GM23338 (cell line): ENCODE measurements around the gene HERC2. TPM values are rescaled to one million over a fixed set of nuclear protein-coding genes. Genes with fewer than 3 reads are reported as not detected.

ENCODE experiments used
- ATAC-seq: fragments of 200-7000 bp; cut with Tn5 transposase; 3 replicates; pipeline ENCODE4 v1.9.1; 2020
- DNase-seq: peaks from one replicate; pipeline ENCODE4 v3.0.0-alpha.2; 2015; ENCODE audit warnings: low spot score
- H2AFZ ChIP-seq: fragments of 200-600 bp; sonication (generic); 2 replicates; pipeline ENCODE4 v1.8.0; 2016; ENCODE audit warnings: antibody characterized with exemption, mild to moderate bottlenecking, moderate library complexity
- H3F3A ChIP-seq: fragments of 200-600 bp; sonication (generic); replicated peaks from 2 replicates; pipeline ENCODE4 v1.8.0; 2017; ENCODE audit warnings: antibody characterized with exemption, mixed run types, low read depth
- H3K27ac ChIP-seq: fragments of 200-600 bp; sonication (generic); 2 replicates; pipeline ENCODE4 v1.6.1; 2016; ENCODE audit warnings: low read depth
- H3K27me3 ChIP-seq: fragments of 200-600 bp; sonication (generic); 2 replicates; pipeline ENCODE4 v1.8.0; 2016; ENCODE audit warnings: mild to moderate bottlenecking, mixed run types, moderate library complexity; ENCODE audit not compliant: insufficient read depth
- H3K36me3 ChIP-seq: fragments of 200-600 bp; sonication (generic); 2 replicates; pipeline ENCODE4 v1.8.0; 2016; ENCODE audit warnings: mild to moderate bottlenecking; ENCODE audit not compliant: insufficient read depth
- H3K4me1 ChIP-seq: fragments of 200-600 bp; sonication (generic); 2 replicates; pipeline ENCODE4 v1.8.0; 2016; ENCODE audit warnings: mild to moderate bottlenecking, moderate library complexity; ENCODE audit not compliant: insufficient read depth
- H3K4me2 ChIP-seq: fragments of 200-600 bp; sonication (generic); 2 replicates; pipeline ENCODE4 v1.7.1; 2017; ENCODE audit warnings: mixed run types
- H3K4me3 ChIP-seq: fragments of 200-600 bp; sonication (generic); 2 replicates; pipeline ENCODE4 v1.6.1; 2016; ENCODE audit warnings: mixed run types
- H3K79me2 ChIP-seq: fragments of 200-600 bp; sonication (generic); replicated peaks from 2 replicates; pipeline ENCODE4 v1.8.0; 2017; ENCODE audit warnings: mild to moderate bottlenecking; ENCODE audit not compliant: insufficient read depth
- H3K9me2 ChIP-seq: fragments of 200-600 bp; sonication (generic); 2 replicates; pipeline ENCODE4 v1.8.0; 2017; ENCODE audit not compliant: insufficient read depth
- H4K20me1 ChIP-seq: fragments of 200-600 bp; sonication (generic); replicated peaks from 2 replicates; pipeline ENCODE4 v1.8.0; 2017; ENCODE audit warnings: mild to moderate bottlenecking; ENCODE audit not compliant: insufficient read depth
- H3K27ac Mint-ChIP-seq: 2 replicates; pipeline ENCODE4 v1.8.0; 2020; ENCODE audit warnings: inconsistent platforms, mild to moderate bottlenecking, moderate library complexity, mixed read lengths
- H3K27me3 Mint-ChIP-seq: 3 replicates; pipeline ENCODE4 v1.8.0; 2022; ENCODE audit warnings: low read depth, mild to moderate bottlenecking, moderate library complexity, mixed read lengths, inconsistent platforms; ENCODE audit not compliant: insufficient read depth, poor library complexity
- H3K36me3 Mint-ChIP-seq: 3 replicates; pipeline ENCODE4 v1.8.0; 2021; ENCODE audit warnings: low read depth, mild to moderate bottlenecking, inconsistent platforms, moderate library complexity, mixed read lengths
- H3K4me1 Mint-ChIP-seq: 3 replicates; pipeline ENCODE4 v1.8.0; 2020; ENCODE audit warnings: mild to moderate bottlenecking, inconsistent platforms, mixed read lengths
- H3K4me3 Mint-ChIP-seq: 3 replicates; pipeline ENCODE4 v1.8.0; 2021; ENCODE audit warnings: moderate library complexity, mild to moderate bottlenecking, inconsistent platforms, mixed read lengths
- H3K9me3 Mint-ChIP-seq: 3 replicates; pipeline ENCODE4 v1.8.0; 2020; ENCODE audit warnings: moderate library complexity, mild to moderate bottlenecking, inconsistent platforms, mixed read lengths
- CREB1 ChIP-seq: fragments of 250-450 bp; sonication (Bioruptor Pico); IDR thresholded peaks from 2 replicates; pipeline ENCODE4 v1.5.0; 2020; ENCODE audit warnings: low read depth, mild to moderate bottlenecking, moderate library complexity
- EZH2 ChIP-seq: fragments of 200-600 bp; sonication (generic); IDR thresholded peaks from one replicate; pipeline ENCODE4 v1.8.0; 2017; ENCODE audit warnings: antibody characterized with exemption, mild to moderate bottlenecking, low read depth; ENCODE audit not compliant: unreplicated experiment
- EZH2phosphoT487 ChIP-seq: fragments of 200-600 bp; sonication (generic); IDR thresholded peaks from one replicate; pipeline ENCODE4 v1.8.1; 2018; ENCODE audit warnings: antibody characterized with exemption; ENCODE audit not compliant: unreplicated experiment
- JUNB ChIP-seq: IDR thresholded peaks from one replicate; pipeline ENCODE4 v1.6.1; 2016; ENCODE audit warnings: antibody characterized with exemption; ENCODE audit not compliant: unreplicated experiment
- NANOG ChIP-seq: IDR thresholded peaks from 2 replicates; pipeline ENCODE4 v1.6.1; 2016; ENCODE audit warnings: antibody characterized with exemption, borderline replicate concordance
- STAT1 ChIP-seq: IDR thresholded peaks from one replicate; pipeline ENCODE4 v1.6.1; 2016; ENCODE audit warnings: antibody characterized with exemption; ENCODE audit not compliant: unreplicated experiment
- ZNF114 ChIP-seq: fragments of 250-450 bp; sonication (Bioruptor Pico); IDR thresholded peaks from 2 replicates; pipeline ENCODE4 v1.5.0; 2020; ENCODE audit warnings: mild to moderate bottlenecking, moderate library complexity
- ZNF331 ChIP-seq: fragments of 250-450 bp; sonication (Bioruptor Pico); IDR thresholded peaks from 2 replicates; pipeline ENCODE4 v1.5.0; 2020; ENCODE audit warnings: low read depth, mild to moderate bottlenecking, moderate library complexity
- polyA plus RNA-seq: library from polyadenylated mRNA; unstranded; fragments of >200 nt; fragmentation: Nextera tagmentation; extraction: Ambion mirVana; gene quantifications from 2 replicates; pipeline ENCODE4 v1.2.1, GENCODE V29; 2016
- total RNA-seq: library from RNA; depleted of rRNA; stranded (reverse); fragments of >200 nt; shearing (Covaris generic); gene quantifications from 2 replicates; pipeline ENCODE4 v1.2.3, GENCODE V29; 2014
- TF ChIP-seq, protein P1 (sequence below), 2 experiments: fragments of 200-600 bp in 1 of 2; sonication (generic) in 1 of 2; conservative IDR thresholded peaks; 2 replicates each; pipeline versions ENCODE4 v1.5.1 to v1.6.1; 2016 to 2017; ENCODE audit warnings: antibody characterized with exemption in 2 of 2, low read depth in 2 of 2, mild to moderate bottlenecking in 2 of 2, moderate library complexity in 1 of 2

Gene HERC2
- total and polyA plus RNA-seq, 2 experiments from 2014 or later = 71.3 to 80.7 TPM

GRCh38 chr15:28111543-28111942 lies 210.4 kb downstream of the HERC2 start:
- no peak overlapping the region for H3K27ac ChIP-seq
- no peak overlapping the region for H3K4me3 ChIP-seq
- H3K4me2 ChIP-seq = no peak overlapping the region
- no peak for DNase-seq
- peaks cover 28% of the 10 kb centered on the region for H3K27me3 Mint-ChIP-seq
- H3K36me3 ChIP-seq = peaks cover 8% of the 10 kb centered on the region; the same call in 1 of the 2 replicates
- H3K27me3 ChIP-seq = peaks cover 24% of the 10 kb centered on the region
- no peaks in the 10 kb centered on the region for H3K79me2 ChIP-seq
- H2AFZ ChIP-seq = no peak overlapping the region
- H3F3A ChIP-seq = no peaks in the 10 kb centered on the region; the same call in 1 of the 2 replicates
- peaks cover 4% of the 10 kb centered on the region; the same call in 1 of the 2 replicates for H3K4me1 ChIP-seq
- H3K4me3 Mint-ChIP-seq = no peak overlapping the region
- H4K20me1 ChIP-seq = no peaks in the 10 kb centered on the region
- H3K9me2 ChIP-seq = no peaks in the 10 kb centered on the region
- peaks cover 4% of the 10 kb centered on the region; the same call in 1 of the 3 replicates for H3K9me3 Mint-ChIP-seq
- H3K4me1 Mint-ChIP-seq = no peaks in the 10 kb centered on the region
- no peak for ATAC-seq
- no peak for TF ChIP-seq EZH2
- no peak overlapping the region for H3K27ac Mint-ChIP-seq
- H3K36me3 Mint-ChIP-seq = peaks cover 50% of the 10 kb centered on the region

- ATAC-seq (no peak), DNase-seq (no peak)
- Mint-ChIP-seq H3K4me3 (no peak overlapping the region), H3K27ac (no peak overlapping the region), H3K4me1 (peaks cover 3% of the 10 kb centered on the region; the same call in 1 of the 3 replicates), H3K9me3 (peaks cover 4% of the 10 kb centered on the region; the same call in 1 of the 3 replicates), H3K27me3 (peaks cover 38% of the 10 kb centered on the region), H3K36me3 (peaks cover 41% of the 10 kb centered on the region)
- H3K79me2 ChIP-seq = no peaks in the 10 kb centered on the region
- 0 out of 2 replicates have a peak, but pooled peaks cover 3% of the 10 kb centered on the region for H3K36me3 ChIP-seq
- peaks cover 31% of the 10 kb centered on the region for H3K27me3 ChIP-seq
- no peaks in the 10 kb centered on the region for H3K9me2 ChIP-seq
- no peaks in the 10 kb centered on the region; the same call in 1 of the 2 replicates for H3F3A ChIP-seq
- H2AFZ ChIP-seq = no peak overlapping the region
- H3K27ac ChIP-seq = no peak overlapping the region
- H3K4me1 ChIP-seq = peaks cover 4% of the 10 kb centered on the region; the same call in 1 of the 2 replicates
- no peak overlapping the region for H3K4me2 ChIP-seq
- TF ChIP-seq CREB1 (CRISPR knock-in tag) = no peak
- TF ChIP-seq EZH2 = no peak
- TF ChIP-seq STAT1 = no peak
- TF ChIP-seq ZNF331 (CRISPR knock-in tag) = no peak
- no peak for TF ChIP-seq ZNF114 (CRISPR knock-in tag)
- TF ChIP-seq JUNB = no peak
- no peak for TF ChIP-seq EZH2phosphoT487
- no peak for TF ChIP-seq NANOG
- TF ChIP-seq, protein P1, sequence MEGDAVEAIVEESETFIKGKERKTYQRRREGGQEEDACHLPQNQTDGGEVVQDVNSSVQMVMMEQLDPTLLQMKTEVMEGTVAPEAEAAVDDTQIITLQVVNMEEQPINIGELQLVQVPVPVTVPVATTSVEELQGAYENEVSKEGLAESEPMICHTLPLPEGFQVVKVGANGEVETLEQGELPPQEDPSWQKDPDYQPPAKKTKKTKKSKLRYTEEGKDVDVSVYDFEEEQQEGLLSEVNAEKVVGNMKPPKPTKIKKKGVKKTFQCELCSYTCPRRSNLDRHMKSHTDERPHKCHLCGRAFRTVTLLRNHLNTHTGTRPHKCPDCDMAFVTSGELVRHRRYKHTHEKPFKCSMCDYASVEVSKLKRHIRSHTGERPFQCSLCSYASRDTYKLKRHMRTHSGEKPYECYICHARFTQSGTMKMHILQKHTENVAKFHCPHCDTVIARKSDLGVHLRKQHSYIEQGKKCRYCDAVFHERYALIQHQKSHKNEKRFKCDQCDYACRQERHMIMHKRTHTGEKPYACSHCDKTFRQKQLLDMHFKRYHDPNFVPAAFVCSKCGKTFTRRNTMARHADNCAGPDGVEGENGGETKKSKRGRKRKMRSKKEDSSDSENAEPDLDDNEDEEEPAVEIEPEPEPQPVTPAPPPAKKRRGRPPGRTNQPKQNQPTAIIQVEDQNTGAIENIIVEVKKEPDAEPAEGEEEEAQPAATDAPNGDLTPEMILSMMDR (conservative IDR thresholded peaks at IDR 0.05; ENCODE audit: low read depth in 2 of 2) = no peak
- no peaks in the 10 kb centered on the region for H4K20me1 ChIP-seq
- H3K4me3 ChIP-seq = no peak overlapping the region
These were observed 211.5 kb downstream of the HERC2 start for GRCh38 chr15:28110481-28110881.
